HG03045 (cell line): ENCODE results near the gene EML2.
"Not testable (repeated sequence)": the region's sequence is repeated elsewhere in the genome, so short reads cannot be mapped to it uniquely, and the experiment has no call there.

Experiments
- ATAC-seq: cut with Tn5 transposase; IDR thresholded peaks from one replicate; pipeline ENCODE4 v1.9.1; 2021; ENCODE audit warnings: mild to moderate bottlenecking, moderate library complexity; ENCODE audit not compliant: unreplicated experiment

The EML2 gene

GRCh38 chr19:45615795-45616703, 23.1 kb downstream of the EML2 start:
- ATAC-seq: no peak

- not testable (repeated sequence) for ATAC-seq
Measured at GRCh38 chr19:45615056-45615455, 24.1 kb downstream of the EML2 start.

GRCh38 chr19:45613926-45614725, 25.1 kb downstream of the EML2 start:
- ATAC-seq: no peak

GRCh38 chr19:45608948-45609347, 30.2 kb downstream of the EML2 start:
- ATAC-seq: no peak

GRCh38 chr19:45607071-45608029, 31.8 kb downstream of the EML2 start:
- ATAC-seq: no peak

GRCh38 chr19:45601524-45602374, 37.4 kb downstream of the EML2 start, which contains the start of gene GPR4:
Gene GPR4, minus strand, starts transcription at chr19:45602212. Its CDS starts 10,346 bp downstream, at chr19:45591866.
- ATAC-seq: no peak

GRCh38 chr19:45601115-45601514, 38.1 kb downstream of the EML2 start:
- no peak for ATAC-seq

GRCh38 chr19:45600340-45600885, 38.8 kb downstream of the EML2 start:
- ATAC-seq: no peak

GRCh38 chr19:45599286-45599685, 39.9 kb downstream of the EML2 start:
- no peak for ATAC-seq

GRCh38 chr19:45598267-45599001, 40.8 kb downstream of the EML2 start:
- ATAC-seq: no peak

- no peak for ATAC-seq
Measured at GRCh38 chr19:45597425-45598111, 41.6 kb downstream of the EML2 start.

GRCh38 chr19:45595814-45596213, 43.4 kb downstream of the EML2 start:
- ATAC-seq: no peak

GRCh38 chr19:45593520-45593919, 45.7 kb downstream of the EML2 start:
- no peak for ATAC-seq

GRCh38 chr19:45592366-45592765, 46.8 kb downstream of the EML2 start:
- ATAC-seq: no peak

GRCh38 chr19:45591638-45592005, 47.6 kb downstream of the EML2 start:
- no peak for ATAC-seq

GRCh38 chr19:45591004-45591637, 48.1 kb downstream of the EML2 start:
- no peak for ATAC-seq

GRCh38 chr19:45590300-45591003, 48.7 kb downstream of the EML2 start:
- ATAC-seq: no peak
